Neural progenitor cell (in vitro differentiated cells): ENCODE measurements around the gene RPL10A.

Source experiments
- EZH2 ChIP-seq: fragments of 200-600 bp; sonication (generic); IDR thresholded peaks from 2 replicates; pipeline ENCODE4 v1.6.1; 2017; ENCODE audit warnings: antibody characterized with exemption, mild to moderate bottlenecking, moderate library complexity
- TF ChIP-seq, protein P1 (sequence below): fragments of 200-600 bp; sonication (generic); IDR thresholded peaks from 2 replicates; pipeline ENCODE4 v1.5.1; 2017; ENCODE audit warnings: antibody characterized with exemption, mild to moderate bottlenecking

GRCh38 chr6:35483893-35484645 is 15.9 kb downstream of the RPL10A start:
- TF ChIP-seq EZH2, result no peak
- TF ChIP-seq, protein P1, sequence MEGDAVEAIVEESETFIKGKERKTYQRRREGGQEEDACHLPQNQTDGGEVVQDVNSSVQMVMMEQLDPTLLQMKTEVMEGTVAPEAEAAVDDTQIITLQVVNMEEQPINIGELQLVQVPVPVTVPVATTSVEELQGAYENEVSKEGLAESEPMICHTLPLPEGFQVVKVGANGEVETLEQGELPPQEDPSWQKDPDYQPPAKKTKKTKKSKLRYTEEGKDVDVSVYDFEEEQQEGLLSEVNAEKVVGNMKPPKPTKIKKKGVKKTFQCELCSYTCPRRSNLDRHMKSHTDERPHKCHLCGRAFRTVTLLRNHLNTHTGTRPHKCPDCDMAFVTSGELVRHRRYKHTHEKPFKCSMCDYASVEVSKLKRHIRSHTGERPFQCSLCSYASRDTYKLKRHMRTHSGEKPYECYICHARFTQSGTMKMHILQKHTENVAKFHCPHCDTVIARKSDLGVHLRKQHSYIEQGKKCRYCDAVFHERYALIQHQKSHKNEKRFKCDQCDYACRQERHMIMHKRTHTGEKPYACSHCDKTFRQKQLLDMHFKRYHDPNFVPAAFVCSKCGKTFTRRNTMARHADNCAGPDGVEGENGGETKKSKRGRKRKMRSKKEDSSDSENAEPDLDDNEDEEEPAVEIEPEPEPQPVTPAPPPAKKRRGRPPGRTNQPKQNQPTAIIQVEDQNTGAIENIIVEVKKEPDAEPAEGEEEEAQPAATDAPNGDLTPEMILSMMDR, result no peak
